Smooth muscle cell (in vitro differentiated cells): ENCODE data around the gene CAND2. TPM values are rescaled to one million over a fixed set of nuclear protein-coding genes. Genes with fewer than 3 reads are reported as not detected.
"Not testable (repeated sequence)": the region's sequence is repeated elsewhere in the genome, so short reads cannot be mapped to it uniquely, and the experiment has no call there.

Experiments used
- DNase-seq: peaks from one replicate; lab custom pipeline; 2025; ENCODE audit not compliant: unreplicated experiment; lab: John Stamatoyannopoulos, UW
- H2AFZ ChIP-seq: fragments of 200-600 bp; sonication (generic); 2 replicates; pipeline ENCODE4 v1.6.0; 2016; ENCODE audit warnings: antibody characterized with exemption, low read depth, mild to moderate bottlenecking
- H3F3A ChIP-seq: fragments of 200-600 bp; sonication (generic); 2 replicates; pipeline ENCODE4 v1.6.0; 2017; ENCODE audit warnings: antibody characterized with exemption, low read depth
- H3K27ac ChIP-seq: fragments of 200-600 bp; sonication (generic); 2 replicates; pipeline ENCODE4 v1.5.1; 2016; ENCODE audit warnings: low read depth, mild to moderate bottlenecking
- H3K27me3 ChIP-seq: fragments of 200-600 bp; sonication (generic); 2 replicates; pipeline ENCODE4 v1.6.1; 2016; ENCODE audit warnings: low read depth, mild to moderate bottlenecking
- H3K36me3 ChIP-seq: fragments of 200-600 bp; sonication (generic); 2 replicates; pipeline ENCODE4 v1.5.1; 2016; ENCODE audit warnings: low read depth
- H3K4me1 ChIP-seq: fragments of 200-600 bp; sonication (generic); 2 replicates; pipeline ENCODE4 v1.5.1; 2016; ENCODE audit warnings: low read depth
- H3K4me2 ChIP-seq: fragments of 200-600 bp; sonication (generic); 2 replicates; pipeline ENCODE4 v1.6.0; 2016; ENCODE audit warnings: mild to moderate bottlenecking
- H3K4me3 ChIP-seq: fragments of 200-600 bp; sonication (generic); 2 replicates; pipeline ENCODE4 v1.5.1; 2016; ENCODE audit warnings: mild to moderate bottlenecking
- H3K79me2 ChIP-seq: fragments of 200-600 bp; sonication (generic); 2 replicates; pipeline ENCODE4 v1.6.0; 2016; ENCODE audit warnings: low read depth, mild to moderate bottlenecking
- H3K9ac ChIP-seq: fragments of 200-600 bp; sonication (generic); 2 replicates; pipeline ENCODE4 v1.6.0; 2016; ENCODE audit warnings: low read depth
- H3K9me3 ChIP-seq: fragments of 200-600 bp; sonication (generic); replicated peaks from 2 replicates; pipeline ENCODE4 v1.5.1; 2016; ENCODE audit warnings: low read depth
- H4K20me1 ChIP-seq: fragments of 200-600 bp; sonication (generic); 2 replicates; pipeline ENCODE4 v1.6.0; 2016; ENCODE audit warnings: low read depth
- WGBS: methylation state at CpG from one replicate; pipeline ENCODE4 v1.1.7; 2016; ENCODE audit warnings: low lambda C conversion rate; 5-methylcytosine and 5-hydroxymethylcytosine counted together
- polyA plus RNA-seq: library from polyadenylated mRNA; unstranded; fragments of >200 nt; fragmentation: Nextera tagmentation; extraction: Ambion mirVana; gene quantifications from 2 replicates; pipeline ENCODE4 v1.2.1, GENCODE V29; 2016
- total RNA-seq: library from RNA; depleted of rRNA; stranded (reverse); fragments of >200 nt; gene quantifications from 2 replicates; pipeline ENCODE4 v1.2.3, GENCODE V29; 2014
- TF ChIP-seq, protein P1 (sequence below): fragments of 200-600 bp; sonication (generic); IDR thresholded peaks from 2 replicates; pipeline ENCODE4 v1.5.1; 2017; ENCODE audit warnings: borderline replicate concordance, mild to moderate bottlenecking, antibody characterized with exemption; ENCODE audit not compliant: insufficient read depth, poor library complexity, severe bottlenecking

Gene CAND2
- total and polyA plus RNA-seq, 2 experiments from 2014 or later: 2.1 to 2.7 TPM

DNA sequence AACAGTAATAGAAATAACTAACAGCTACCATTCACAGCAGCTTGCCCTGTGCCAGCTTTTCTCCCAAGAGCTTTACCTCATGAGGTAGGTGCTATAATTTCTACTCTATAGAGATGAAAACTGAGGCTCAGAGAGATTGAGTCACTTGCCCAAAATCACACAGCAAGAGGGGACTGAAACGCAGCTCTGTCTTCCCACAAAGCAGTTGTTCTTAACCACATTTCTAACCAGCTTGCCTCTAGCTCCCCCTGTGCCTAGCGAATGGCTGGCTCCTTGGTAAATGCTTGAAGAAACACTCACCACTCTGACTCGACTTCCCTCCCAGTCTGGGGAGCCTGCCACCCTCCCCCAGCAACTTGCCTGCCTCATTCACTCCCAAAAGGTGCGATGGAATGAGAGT lies 21.9 kb upstream of the CAND2 start:
- TF ChIP-seq, protein P1, sequence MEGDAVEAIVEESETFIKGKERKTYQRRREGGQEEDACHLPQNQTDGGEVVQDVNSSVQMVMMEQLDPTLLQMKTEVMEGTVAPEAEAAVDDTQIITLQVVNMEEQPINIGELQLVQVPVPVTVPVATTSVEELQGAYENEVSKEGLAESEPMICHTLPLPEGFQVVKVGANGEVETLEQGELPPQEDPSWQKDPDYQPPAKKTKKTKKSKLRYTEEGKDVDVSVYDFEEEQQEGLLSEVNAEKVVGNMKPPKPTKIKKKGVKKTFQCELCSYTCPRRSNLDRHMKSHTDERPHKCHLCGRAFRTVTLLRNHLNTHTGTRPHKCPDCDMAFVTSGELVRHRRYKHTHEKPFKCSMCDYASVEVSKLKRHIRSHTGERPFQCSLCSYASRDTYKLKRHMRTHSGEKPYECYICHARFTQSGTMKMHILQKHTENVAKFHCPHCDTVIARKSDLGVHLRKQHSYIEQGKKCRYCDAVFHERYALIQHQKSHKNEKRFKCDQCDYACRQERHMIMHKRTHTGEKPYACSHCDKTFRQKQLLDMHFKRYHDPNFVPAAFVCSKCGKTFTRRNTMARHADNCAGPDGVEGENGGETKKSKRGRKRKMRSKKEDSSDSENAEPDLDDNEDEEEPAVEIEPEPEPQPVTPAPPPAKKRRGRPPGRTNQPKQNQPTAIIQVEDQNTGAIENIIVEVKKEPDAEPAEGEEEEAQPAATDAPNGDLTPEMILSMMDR: no peak
- Histone ChIP-seq H3K4me2 (no peak overlapping the region), H3K27ac (no peak overlapping the region), H3K9ac (no peak overlapping the region), H2AFZ (no peak overlapping the region), H3K9me3 (no peaks in the 10 kb centered on the region), H4K20me1 (no peaks in the 10 kb centered on the region), H3K27me3 (no peaks in the 10 kb centered on the region), H3K4me3 (no peak overlapping the region), H3K79me2 (no peaks in the 10 kb centered on the region), H3K4me1 (no peaks in the 10 kb centered on the region), H3F3A (no peaks in the 10 kb centered on the region), H3K36me3 (no peaks in the 10 kb centered on the region)
- no peak for DNase-seq
- 67% methylated on average over 4 of the region's 4 CpGs for WGBS

DNA sequence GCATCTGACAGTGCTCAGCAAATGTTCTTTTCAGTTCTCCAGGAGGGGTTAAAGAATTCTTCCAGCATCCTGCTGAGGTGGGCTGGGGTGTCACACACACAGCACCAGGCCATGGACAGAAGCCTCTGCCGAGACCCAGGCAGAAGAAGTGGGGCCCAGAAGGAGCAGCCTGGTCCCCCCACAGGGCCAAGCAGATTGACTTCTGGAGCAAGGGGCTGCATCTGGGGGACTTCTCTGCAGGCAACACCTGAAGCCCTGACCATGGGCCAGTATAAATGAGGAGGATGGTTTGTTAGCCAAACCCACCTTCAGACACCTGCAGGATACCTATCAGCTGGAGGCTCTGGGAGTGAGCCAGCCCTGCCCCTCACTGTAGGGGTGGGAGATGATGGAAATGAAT lies 21.3 kb upstream of the CAND2 start:
- no peak for DNase-seq
- Histone ChIP-seq H3K79me2 (no peaks in the 10 kb centered on the region), H3K27ac (no peak overlapping the region), H3K4me2 (no peak overlapping the region), H3K9ac (no peak overlapping the region), H3K9me3 (no peaks in the 10 kb centered on the region), H3F3A (no peaks in the 10 kb centered on the region), H3K36me3 (no peaks in the 10 kb centered on the region), H2AFZ (no peak overlapping the region), H3K4me1 (no peaks in the 10 kb centered on the region), H3K4me3 (no peak overlapping the region), H3K27me3 (no peaks in the 10 kb centered on the region), H4K20me1 (no peaks in the 10 kb centered on the region)
- TF ChIP-seq, protein P1: no peak
- 93% methylated on average over 1 of the region's 1 CpG for WGBS

DNA sequence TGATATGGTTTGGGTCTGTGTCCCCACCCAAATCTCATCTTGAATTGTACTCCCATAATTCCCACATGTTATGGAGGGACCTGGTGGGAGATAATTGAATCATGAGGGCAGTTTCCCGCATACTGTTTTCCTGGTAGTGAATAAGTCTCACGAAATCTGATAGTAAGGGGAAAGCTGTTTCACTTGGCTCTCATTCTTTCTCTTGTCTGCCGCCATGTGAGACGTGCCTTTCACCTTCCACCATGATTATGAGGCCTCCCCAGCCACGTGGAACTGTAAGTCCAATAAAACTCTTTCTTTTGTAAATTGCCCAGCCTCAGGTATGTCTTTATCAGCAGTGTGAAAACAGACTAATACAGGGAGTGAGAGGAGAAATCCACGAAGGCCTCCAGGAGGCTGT lies 20.5 kb upstream of the CAND2 start:
- H3K9me3 ChIP-seq, DNase-seq, H3K27ac ChIP-seq, H3K79me2 ChIP-seq, H4K20me1 ChIP-seq, H3F3A ChIP-seq, H3K27me3 ChIP-seq, H3K36me3 ChIP-seq, H3K4me3 ChIP-seq, H3K4me2 ChIP-seq, H3K9ac ChIP-seq, H2AFZ ChIP-seq, H3K4me1 ChIP-seq: not testable (repeated sequence)
- WGBS: 72% methylated on average over 6 of the region's 6 CpGs

DNA sequence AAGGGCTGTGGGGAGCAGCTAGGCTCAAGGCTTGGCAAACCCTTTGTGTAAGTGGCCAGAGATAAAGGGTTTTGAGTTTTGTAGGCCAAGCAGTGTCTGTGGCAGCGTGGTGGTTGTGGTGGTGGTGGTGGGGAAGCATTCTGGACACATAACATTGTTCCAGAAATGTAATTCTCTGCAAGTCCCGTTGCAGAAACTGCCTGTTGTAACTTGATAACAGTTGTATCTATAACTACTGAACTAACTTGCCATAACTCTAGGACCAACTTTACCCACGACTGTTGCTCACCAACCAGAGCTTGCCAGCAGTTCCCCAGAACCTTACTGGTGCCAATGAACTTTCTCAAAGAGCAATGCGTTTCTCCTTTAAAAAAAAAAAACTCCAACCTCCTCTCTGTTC lies 19.3 kb upstream of the CAND2 start:
- Histone ChIP-seq H4K20me1 (no peaks in the 10 kb centered on the region), H3K79me2 (no peaks in the 10 kb centered on the region), H3K4me2 (no peak overlapping the region), H3K27ac (no peak overlapping the region), H3K9me3 (no peaks in the 10 kb centered on the region), H3K9ac (no peak overlapping the region), H2AFZ (no peak overlapping the region), H3K4me1 (no peaks in the 10 kb centered on the region), H3K27me3 (no peaks in the 10 kb centered on the region), H3F3A (no peaks in the 10 kb centered on the region), H3K36me3 (no peaks in the 10 kb centered on the region), H3K4me3 (no peak overlapping the region)
- WGBS: 65% methylated on average over 4 of the region's 4 CpGs
- TF ChIP-seq, protein P1: no peak
- no peak for DNase-seq
